HepG2 (cell line): Measurements from ENCODE around the gene RSBN1L. TPM values are rescaled to one million over a fixed set of nuclear protein-coding genes. Genes with fewer than 3 reads are reported as not detected.

Experiments
- ATAC-seq: fragments of 200-7000 bp; cut with Tn5 transposase; 3 replicates; pipeline ENCODE4 v1.9.1; 2020; ENCODE audit warnings: mild to moderate bottlenecking, moderate library complexity
- BruUV-seq: library from RNA; stranded (reverse); fragments of 400-500 nt; replicated peaks from 2 replicates; lab custom pipeline; 2021; lab: Mats Ljungman, UMichigan
- CTCF ChIA-PET: fragments of 300-600 bp; formaldehyde crosslinking; extraction: SDS; loops from one replicate; lab custom pipeline; 2021; ENCODE audit warnings: low total read pairs, inconsistent platforms, low intra/inter-chr PET ratio; lab: Yijun Ruan, JAX
- POLR2A ChIA-PET: fragments of 350-600 bp; sonication (Branson Sonifier 250); formaldehyde crosslinking; loops from one replicate; lab custom pipeline; 2020; ENCODE audit warnings: antibody characterized with exemption, inconsistent platforms; lab: Yijun Ruan, JAX
- DNase-seq: peaks from one replicate; pipeline ENCODE4 v3.0.0-alpha.2; 2015; ENCODE audit warnings: low spot score
- FAIRE-seq: peaks from 3 replicates; lab custom pipeline; 2011; peaks lifted over from hg19 to GRCh38; lab: Jason Lieb, UNC
- H2AFZ ChIP-seq: one replicate; pipeline ENCODE4 v1.6.1; 2011; ENCODE audit warnings: low read length, inconsistent platforms
- H3K27ac ChIP-seq: fragments of 300-600 bp; 3 replicates; pipeline ENCODE4 v1.8.0; 2011; ENCODE audit warnings: mixed run types, mild to moderate bottlenecking, mixed read lengths, low read length, inconsistent platforms; ENCODE audit not compliant: insufficient read depth; ENCODE audit errors: extremely low read length
- H3K27me3 ChIP-seq, 2 experiments: fragments of 200-600 bp in 1 of 2; 2 replicates in 1 of 2; 3 replicates in 1 of 2; pipeline versions ENCODE4 v1.6.0 to v1.8.0; 2011; ENCODE audit warnings: low read length in 2 of 2, mild to moderate bottlenecking in 2 of 2, moderate library complexity in 2 of 2, inconsistent platforms in 1 of 2; ENCODE audit not compliant: insufficient read depth in 2 of 2, control insufficient read depth in 1 of 2
- H3K36me3 ChIP-seq, 2 experiments: fragments of 200-600 bp in 1 of 2; replicated peaks in 1 of 2; 2 replicates in 1 of 2; 3 replicates in 1 of 2; pipeline versions ENCODE4 v1.5.1 to v1.8.0; 2011; ENCODE audit warnings: low read length in 2 of 2, inconsistent platforms in 1 of 2; ENCODE audit not compliant: insufficient read depth in 2 of 2, control insufficient read depth in 1 of 2
- H3K4me1 ChIP-seq: 2 replicates; pipeline ENCODE4 v1.5.1; 2012; ENCODE audit warnings: low read length, inconsistent platforms; ENCODE audit not compliant: insufficient read depth
- H3K4me2 ChIP-seq: 2 replicates; pipeline ENCODE4 v1.6.0; 2011; ENCODE audit warnings: low read depth, low read length, inconsistent platforms
- H3K4me3 ChIP-seq, 3 experiments: fragments of 200-600 bp in 1 of 3; sonication (generic), shearing (Covaris generic) in 1 of 3; replicated peaks in 1 of 3; 2 replicates each; pipeline ENCODE4 v1.5.1; 2011 to 2016; ENCODE audit warnings: low read length in 3 of 3, inconsistent platforms in 2 of 3, low read depth in 2 of 3, mild to moderate bottlenecking in 2 of 3, control low read depth in 1 of 3, mixed read lengths in 1 of 3; ENCODE audit not compliant: insufficient read depth in 1 of 3
- H3K79me2 ChIP-seq: one replicate; pipeline ENCODE4 v1.6.1; 2011; ENCODE audit warnings: low read length, inconsistent platforms; ENCODE audit not compliant: insufficient read depth
- H3K9ac ChIP-seq: 2 replicates; pipeline ENCODE4 v1.6.0; 2011; ENCODE audit warnings: mild to moderate bottlenecking, low read depth, low read length, inconsistent platforms; ENCODE audit not compliant: insufficient read depth
- H3K9me3 ChIP-seq: 2 replicates; pipeline ENCODE4 v1.5.1; 2012; ENCODE audit warnings: mild to moderate bottlenecking, low read length
- H4K20me1 ChIP-seq: 2 replicates; pipeline ENCODE4 v1.6.0; 2011; ENCODE audit warnings: inconsistent platforms, mild to moderate bottlenecking, low read length, moderate library complexity; ENCODE audit not compliant: insufficient read depth
- HOXA3 ChIP-seq: sonication (generic); formaldehyde crosslinking; IDR thresholded peaks from 2 replicates; pipeline ENCODE4 v1.5.0; 2020; ENCODE audit warnings: missing genetic modification reagents
- KDM1A ChIP-seq: IDR thresholded peaks from 2 replicates; pipeline ENCODE4 v1.6.1; 2016; ENCODE audit warnings: missing compliant biosample characterization
- LCORL ChIP-seq, 2 experiments: fragments of 450-650 bp in 1 of 2; sonication (generic) in 1 of 2; formaldehyde crosslinking in 1 of 2; IDR thresholded peaks; 2 replicates each; pipeline versions ENCODE4 v1.5.0 to v1.6.1; 2017 to 2020; ENCODE audit warnings: antibody characterized with exemption in 1 of 2, missing genetic modification reagents in 1 of 2
- MED8 ChIP-seq: sonication (generic); formaldehyde crosslinking; IDR thresholded peaks from 2 replicates; pipeline ENCODE4 v1.8.1; 2023; ENCODE audit warnings: mild to moderate bottlenecking, missing genetic modification reagents; ENCODE audit not compliant: insufficient replicate concordance
- MLLT10 ChIP-seq: sonication (generic); formaldehyde crosslinking; IDR thresholded peaks from 2 replicates; pipeline ENCODE4 v1.4.0; 2020; ENCODE audit warnings: missing genetic modification reagents
- POLR2G ChIP-seq: fragments of 200-400 bp; formaldehyde crosslinking; IDR thresholded peaks from 2 replicates; pipeline ENCODE4 v1.6.1; 2018; ENCODE audit warnings: mild to moderate bottlenecking, low read depth, low read length, moderate library complexity
- ZNF138 ChIP-seq: sonication (generic); formaldehyde crosslinking; IDR thresholded peaks from 2 replicates; pipeline ENCODE4 v1.5.0; 2020; ENCODE audit warnings: mild to moderate bottlenecking, low read depth, missing genetic modification reagents
- ZNF552 ChIP-seq: sonication (generic); formaldehyde crosslinking; IDR thresholded peaks from 2 replicates; pipeline ENCODE4 v1.9.0; 2022; ENCODE audit warnings: missing genetic modification reagents, mild to moderate bottlenecking, borderline replicate concordance
- ZNF562 ChIP-seq: sonication (generic); formaldehyde crosslinking; IDR thresholded peaks from 2 replicates; pipeline ENCODE4 v1.8.0; 2022; ENCODE audit warnings: missing genetic modification reagents, borderline replicate concordance
- WGBS: methylation state at CpG from one replicate; pipeline ENCODE4 v1.1.6; 2017; ENCODE audit warnings: low lambda C conversion rate; 5-methylcytosine and 5-hydroxymethylcytosine counted together
- in situ Hi-C: cut with HindIII; loops from 2 replicates; pipeline ENCODE4 v1.10.0; 2017; ENCODE audit warnings: low pct_unique_long_range_greater_than_20kb; ENCODE audit not compliant: extremely low pct_ligation_motif_present
- intact Hi-C: fragments of 100-400 bp; cut with micrococcal nuclease; formaldehyde crosslinking; loops from one replicate; pipeline ENCODE4 v1.10.0; 2022; ENCODE audit not compliant: unreplicated experiment
- polyA plus RNA-seq, 8 experiments: library from polyadenylated mRNA; depleted of rRNA in 3 of 8; stranded (reverse) in 7 of 8; unstranded in 1 of 8; fragments of >200 nt; fragmentation: Illumina TruSeq in 4 of 8; extraction: Trizol in 4 of 8; gene quantifications; 2 replicates each; pipeline versions ENCODE4 v1.2.1 to v1.2.3, GENCODE V29; 2011 to 2016; ENCODE audit warnings: low read depth in 4 of 8, missing spikeins in 1 of 8, mixed read lengths in 1 of 8; ENCODE audit not compliant: insufficient read depth in 1 of 8
- total RNA-seq, 5 experiments: library from RNA; depleted of rRNA; stranded (reverse); fragments of >200 nt; fragmentation: Illumina TruSeq; extraction: Trizol; gene quantifications; 2 replicates each; pipeline ENCODE4 v1.2.3, GENCODE V29; 2016; ENCODE audit warnings: low read depth in 1 of 5
- TF ChIP-seq, protein P1 (sequence below): sonication (generic); formaldehyde crosslinking; IDR thresholded peaks from 2 replicates; pipeline ENCODE4 v1.5.0; 2020; ENCODE audit warnings: mild to moderate bottlenecking, missing genetic modification reagents
- TF ChIP-seq, protein P2 (sequence below): sonication (generic); formaldehyde crosslinking; IDR thresholded peaks from 2 replicates; pipeline ENCODE4 v1.4.0; 2020; ENCODE audit warnings: missing genetic modification reagents

The RSBN1L gene
- total and polyA plus RNA-seq, 2 of the 13 experiments (the other 11 are each of a cell fraction or from before 2014, with no cell fraction given) = 7.7 to 21.3 TPM

DNA sequence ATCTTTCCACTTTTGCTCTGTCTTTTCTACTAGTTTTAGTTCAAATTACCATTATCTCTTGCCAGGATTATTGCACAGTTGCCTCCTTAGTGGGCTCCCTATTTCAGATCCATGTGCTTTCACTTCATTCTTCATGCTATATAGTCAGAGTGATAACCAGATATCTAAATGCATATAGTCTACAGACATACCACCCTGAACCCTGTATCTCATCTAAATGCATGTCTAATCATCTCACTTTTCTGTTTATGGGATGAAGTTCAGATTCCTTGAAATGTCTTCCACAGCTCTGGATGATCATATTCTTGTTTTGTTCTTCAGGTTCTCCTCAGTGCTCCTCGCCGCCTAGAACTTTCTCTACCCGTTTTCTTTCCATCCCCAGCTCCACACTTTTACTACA, 13.8 kb downstream of the RSBN1L start:
- no TSS peak for BruUV-seq
- no peak for ATAC-seq
- H3K36me3 ChIP-seq = peaks cover 0 to 18% of the 10 kb centered on the region in 2 experiments; a peak in 2 of 5 replicates
- H3K4me2 ChIP-seq = no peak overlapping the region
- ChIA-PET POLR2A (no interaction called here), CTCF (no interaction called here)
- no peaks in the 10 kb centered on the region for H3K9me3 ChIP-seq
- peaks cover 7% of the 10 kb centered on the region; the same call in 1 of the 2 replicates for H4K20me1 ChIP-seq
- 96% methylated on average over 3 of the region's 3 CpGs for WGBS
- no peak for TF ChIP-seq LCORL (IDR thresholded peaks at IDR 0.05)
- TF ChIP-seq LCORL (CRISPR knock-in tag; IDR thresholded peaks at IDR 0.05) = no peak
- TF ChIP-seq MLLT10 = no peak
- no peak for TF ChIP-seq POLR2G
- TF ChIP-seq HOXA3 (CRISPR knock-in tag) = no peak
- no peak for TF ChIP-seq KDM1A
- no peak for TF ChIP-seq ZNF138
- TF ChIP-seq ZNF552 (CRISPR knock-in tag) = no peak
- TF ChIP-seq, protein P1, sequence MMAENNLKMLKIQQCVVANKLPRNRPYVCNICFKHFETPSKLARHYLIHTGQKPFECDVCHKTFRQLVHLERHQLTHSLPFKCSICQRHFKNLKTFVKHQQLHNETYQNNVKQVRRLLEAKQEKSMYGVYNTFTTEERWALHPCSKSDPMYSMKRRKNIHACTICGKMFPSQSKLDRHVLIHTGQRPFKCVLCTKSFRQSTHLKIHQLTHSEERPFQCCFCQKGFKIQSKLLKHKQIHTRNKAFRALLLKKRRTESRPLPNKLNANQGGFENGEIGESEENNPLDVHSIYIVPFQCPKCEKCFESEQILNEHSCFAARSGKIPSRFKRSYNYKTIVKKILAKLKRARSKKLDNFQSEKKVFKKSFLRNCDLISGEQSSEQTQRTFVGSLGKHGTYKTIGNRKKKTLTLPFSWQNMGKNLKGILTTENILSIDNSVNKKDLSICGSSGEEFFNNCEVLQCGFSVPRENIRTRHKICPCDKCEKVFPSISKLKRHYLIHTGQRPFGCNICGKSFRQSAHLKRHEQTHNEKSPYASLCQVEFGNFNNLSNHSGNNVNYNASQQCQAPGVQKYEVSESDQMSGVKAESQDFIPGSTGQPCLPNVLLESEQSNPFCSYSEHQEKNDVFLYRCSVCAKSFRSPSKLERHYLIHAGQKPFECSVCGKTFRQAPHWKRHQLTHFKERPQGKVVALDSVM = no peak
- TF ChIP-seq, protein P2, sequence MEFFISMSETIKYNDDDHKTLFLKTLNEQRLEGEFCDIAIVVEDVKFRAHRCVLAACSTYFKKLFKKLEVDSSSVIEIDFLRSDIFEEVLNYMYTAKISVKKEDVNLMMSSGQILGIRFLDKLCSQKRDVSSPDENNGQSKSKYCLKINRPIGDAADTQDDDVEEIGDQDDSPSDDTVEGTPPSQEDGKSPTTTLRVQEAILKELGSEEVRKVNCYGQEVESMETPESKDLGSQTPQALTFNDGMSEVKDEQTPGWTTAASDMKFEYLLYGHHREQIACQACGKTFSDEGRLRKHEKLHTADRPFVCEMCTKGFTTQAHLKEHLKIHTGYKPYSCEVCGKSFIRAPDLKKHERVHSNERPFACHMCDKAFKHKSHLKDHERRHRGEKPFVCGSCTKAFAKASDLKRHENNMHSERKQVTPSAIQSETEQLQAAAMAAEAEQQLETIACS (CRISPR knock-in tag) = no peak
- no peak for TF ChIP-seq ZNF562
- TF ChIP-seq MED8 (CRISPR knock-in tag) = no peak
- TF ChIP-seq, all 625 proteins: peak for 0
- Histone ChIP-seq H3K27me3 (no peaks in the 10 kb centered on the region), H3K4me3 (no peak overlapping the region), H2AFZ (no peak overlapping the region), H3K9ac (no peak overlapping the region), H3K4me1 (peaks cover 11% of the 10 kb centered on the region; the same call in 1 of the 2 replicates), H3K27ac (no peak overlapping the region), H3K79me2 (peaks cover 88% of the 10 kb centered on the region)
- in situ Hi-C loops = no loop called here
- DNase-seq (no peak), FAIRE-seq (no peak)
- intact Hi-C loops = no loop called here
